ENCODE measurements around the gene PHEX.

PHEX gene

GRCh38 chrX:22147214-22147613, 115.1 kb downstream of the PHEX start:
- Histone ChIP-seq H3K9me2 (replicated peaks; ENCODE audit: insufficient read depth, low read length) (no peaks in the 10 kb centered on the region), H3K4me1 (ENCODE audit: low read length) (no peaks in the 10 kb centered on the region), H3F3A (ENCODE audit: insufficient read depth, low read length) (no peaks in the 10 kb centered on the region), H4K20me1 (ENCODE audit: insufficient read depth, low read length) (no peaks in the 10 kb centered on the region), H3K27me3 (replicated peaks; ENCODE audit: insufficient read depth, low read length) (no peaks in the 10 kb centered on the region), H3K9me3 (replicated peaks; ENCODE audit: insufficient read depth, low read length) (no peaks in the 10 kb centered on the region), H3K27ac (ENCODE audit: low read length) (no peak overlapping the region), H2AFZ (ENCODE audit: low read length) (no peak overlapping the region), H3K36me3 (replicated peaks; ENCODE audit: insufficient read depth, low read length) (no peaks in the 10 kb centered on the region), H3K79me2 (ENCODE audit: low read length) (no peaks in the 10 kb centered on the region), H3K4me2 (ENCODE audit: low read depth, low read length) (no peak overlapping the region), H3K4me3 (ENCODE audit: low read length) (no peak overlapping the region), H3K9ac (ENCODE audit: low read length) (no peak overlapping the region)
- no peak for DNase-seq
- TF ChIP-seq EZH2 (optimal IDR thresholded peaks at IDR 0.05; ENCODE audit: low read depth, low read length) = no peak
- no peak for TF ChIP-seq EZH2phosphoT487 (IDR thresholded peaks at IDR 0.05; ENCODE audit: low read length)
- no peak for TF ChIP-seq CTCF (IDR thresholded peaks at IDR 0.05; ENCODE audit: low read length)

- no peaks in the 10 kb centered on the region for H4K20me1 ChIP-seq (ENCODE audit: insufficient read depth, low read length)
- no peak overlapping the region for H3K4me3 ChIP-seq (ENCODE audit: low read length)
- H3K9me2 ChIP-seq (replicated peaks; ENCODE audit: insufficient read depth, low read length) = no peaks in the 10 kb centered on the region
- no peaks in the 10 kb centered on the region for H3K9me3 ChIP-seq (replicated peaks; ENCODE audit: insufficient read depth, low read length)
- H3K27ac ChIP-seq (ENCODE audit: low read length) = no peak overlapping the region
- no peak for DNase-seq
- H3K27me3 ChIP-seq (replicated peaks; ENCODE audit: insufficient read depth, low read length) = no peaks in the 10 kb centered on the region
- no peaks in the 10 kb centered on the region for H3K36me3 ChIP-seq (replicated peaks; ENCODE audit: insufficient read depth, low read length)
- H3K4me1 ChIP-seq (ENCODE audit: low read length) = no peaks in the 10 kb centered on the region
- H2AFZ ChIP-seq (ENCODE audit: low read length) = no peak overlapping the region
- no peak overlapping the region for H3K9ac ChIP-seq (ENCODE audit: low read length)
- TF ChIP-seq EZH2 (optimal IDR thresholded peaks at IDR 0.05; ENCODE audit: low read depth, low read length) = no peak
- no peak for TF ChIP-seq CTCF (IDR thresholded peaks at IDR 0.05; ENCODE audit: low read length)
- TF ChIP-seq EZH2phosphoT487 (IDR thresholded peaks at IDR 0.05; ENCODE audit: low read length) = no peak
- no peaks in the 10 kb centered on the region for H3K79me2 ChIP-seq (ENCODE audit: low read length)
- H3K4me2 ChIP-seq (ENCODE audit: low read depth, low read length) = no peak overlapping the region
- H3F3A ChIP-seq (ENCODE audit: insufficient read depth, low read length) = no peaks in the 10 kb centered on the region
Observed at GRCh38 chrX:22147942-22148341, 115.8 kb downstream of the PHEX start.

- H3K27ac ChIP-seq (ENCODE audit: low read length) = no peak overlapping the region
- no peak for DNase-seq
- no peak overlapping the region for H3K4me3 ChIP-seq (ENCODE audit: low read length)
- H4K20me1 ChIP-seq (ENCODE audit: insufficient read depth, low read length) = no peaks in the 10 kb centered on the region
- H3K9me2 ChIP-seq (replicated peaks; ENCODE audit: insufficient read depth, low read length) = no peaks in the 10 kb centered on the region
- H3K9ac ChIP-seq (ENCODE audit: low read length) = no peak overlapping the region
- H3K4me2 ChIP-seq (ENCODE audit: low read depth, low read length) = no peak overlapping the region
- TF ChIP-seq EZH2phosphoT487 (IDR thresholded peaks at IDR 0.05; ENCODE audit: low read length) = no peak
- no peak for TF ChIP-seq CTCF (IDR thresholded peaks at IDR 0.05; ENCODE audit: low read length)
- TF ChIP-seq EZH2 (optimal IDR thresholded peaks at IDR 0.05; ENCODE audit: low read depth, low read length) = no peak
- H3K36me3 ChIP-seq (replicated peaks; ENCODE audit: insufficient read depth, low read length) = no peaks in the 10 kb centered on the region
- no peaks in the 10 kb centered on the region for H3F3A ChIP-seq (ENCODE audit: insufficient read depth, low read length)
- no peaks in the 10 kb centered on the region for H3K27me3 ChIP-seq (replicated peaks; ENCODE audit: insufficient read depth, low read length)
- no peaks in the 10 kb centered on the region for H3K9me3 ChIP-seq (replicated peaks; ENCODE audit: insufficient read depth, low read length)
- no peaks in the 10 kb centered on the region for H3K4me1 ChIP-seq (ENCODE audit: low read length)
- H2AFZ ChIP-seq (ENCODE audit: low read length) = no peak overlapping the region
- H3K79me2 ChIP-seq (ENCODE audit: low read length) = no peaks in the 10 kb centered on the region
Observed at GRCh38 chrX:22148565-22148964, 116.4 kb downstream of the PHEX start.

Measured in MM.1S (cell line).